CD4-positive, alpha-beta T cell treated with Interleukin-6 for 4 hours (primary cell): ENCODE data around the gene FGF19.

ENCODE experiments used
- DNase-seq: peaks from one replicate; pipeline ENCODE4 v3.0.0-alpha.2; 2020; ENCODE audit warnings: mixed read lengths

FGF19 gene

DNA sequence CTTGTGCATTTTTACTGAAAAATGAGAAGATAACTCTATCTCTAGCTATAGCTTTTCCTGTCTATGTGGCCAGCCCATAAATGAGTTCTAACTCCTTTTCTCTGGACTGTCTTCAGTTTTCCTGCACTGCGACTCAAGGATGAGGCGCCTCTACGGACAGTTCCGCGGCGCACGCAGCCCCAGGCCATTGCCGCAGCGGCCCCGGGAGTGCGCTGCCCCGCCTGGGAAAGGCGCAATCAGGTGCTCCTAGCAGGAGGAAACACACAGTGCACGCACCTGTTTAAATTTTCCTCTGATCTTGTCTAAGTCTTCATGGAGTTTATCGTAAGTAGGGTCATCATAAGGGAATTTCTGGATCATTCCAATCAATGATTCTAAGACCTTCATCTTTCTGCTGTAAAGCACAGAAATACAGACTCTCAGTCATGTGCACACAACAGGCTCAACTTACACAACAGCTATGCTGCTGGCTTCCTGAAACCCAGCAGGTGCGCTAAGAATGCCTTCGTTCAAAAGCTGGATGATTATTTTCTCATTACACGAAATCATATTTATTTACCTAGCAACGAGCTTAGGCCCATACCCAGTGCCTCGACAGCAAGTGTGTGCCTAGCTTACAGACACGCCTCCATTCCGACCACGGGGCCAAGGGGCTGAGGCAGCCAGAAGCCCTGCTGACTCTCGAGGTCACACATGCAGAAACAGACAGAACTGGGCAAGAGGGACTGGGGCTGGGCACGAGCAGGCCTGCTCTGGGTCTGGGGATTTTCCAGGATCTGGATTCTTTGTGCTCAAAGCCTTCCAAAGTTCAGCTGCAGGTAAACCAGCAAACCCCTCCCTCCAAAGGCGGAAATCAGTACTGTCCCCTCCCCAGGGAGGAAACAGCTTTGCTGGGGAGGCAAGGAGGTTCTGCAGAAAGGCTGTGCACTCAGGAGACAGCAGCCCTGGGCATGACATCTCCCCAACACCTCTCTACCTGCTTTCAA is 35.9 kb downstream of the FGF19 start:
- no peak for DNase-seq

DNA sequence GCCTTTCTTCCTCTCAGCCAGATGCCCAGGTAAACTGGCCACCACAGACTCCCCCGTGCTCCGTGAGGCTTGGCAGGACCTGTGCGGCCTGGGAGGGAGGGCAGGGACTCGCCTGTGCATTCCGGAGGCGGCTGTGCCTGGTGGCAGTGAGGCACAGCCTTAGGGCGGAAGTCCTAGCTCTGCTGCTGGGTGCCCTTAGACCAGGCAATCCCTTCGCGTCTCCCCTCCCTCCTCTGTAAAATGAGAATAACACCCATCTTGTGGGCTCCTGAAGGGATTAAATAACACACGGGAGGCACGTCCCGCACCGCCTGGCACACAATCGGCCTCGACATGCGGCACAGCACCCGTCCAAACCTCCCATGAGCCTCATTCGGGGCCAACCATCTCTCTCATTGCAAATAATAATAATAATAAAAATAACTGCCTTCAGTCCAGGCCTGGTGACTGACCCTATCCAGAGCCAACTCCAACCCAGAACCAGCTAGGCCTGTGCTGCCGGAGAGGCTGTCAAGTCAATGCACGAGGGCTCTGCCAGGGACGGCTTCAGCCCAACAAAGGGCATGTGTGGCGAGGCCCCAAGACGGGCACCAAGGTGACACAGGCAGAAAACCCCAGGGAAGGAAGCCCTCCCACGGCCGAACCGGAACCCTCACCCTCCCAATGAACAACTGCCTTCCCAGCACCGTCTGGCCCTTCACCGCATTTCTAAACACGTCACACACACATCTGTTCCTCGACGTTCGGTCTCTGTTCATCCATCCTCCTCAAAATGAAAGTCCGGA is 36.9 kb downstream of the FGF19 start:
- no peak for DNase-seq

DNA sequence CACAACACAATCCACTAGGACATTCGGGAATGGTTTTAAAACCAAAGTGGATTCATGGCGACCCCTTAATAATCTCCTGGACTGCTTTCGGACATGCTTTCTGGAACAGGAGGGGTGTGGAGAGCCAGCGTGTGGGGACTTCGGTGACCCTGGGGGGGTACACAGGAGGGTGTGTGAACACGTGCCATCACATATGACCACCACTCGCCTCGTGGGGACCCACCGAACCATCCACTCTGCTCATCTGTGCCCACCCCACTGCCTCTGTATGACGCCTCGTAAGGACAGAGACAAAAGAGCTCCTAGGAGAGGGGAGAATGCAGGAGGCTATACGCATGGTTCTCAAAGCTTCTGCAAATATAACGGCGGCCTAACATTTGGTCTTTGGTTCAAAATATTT is 37.6 kb downstream of the FGF19 start:
- no peak for DNase-seq

DNA sequence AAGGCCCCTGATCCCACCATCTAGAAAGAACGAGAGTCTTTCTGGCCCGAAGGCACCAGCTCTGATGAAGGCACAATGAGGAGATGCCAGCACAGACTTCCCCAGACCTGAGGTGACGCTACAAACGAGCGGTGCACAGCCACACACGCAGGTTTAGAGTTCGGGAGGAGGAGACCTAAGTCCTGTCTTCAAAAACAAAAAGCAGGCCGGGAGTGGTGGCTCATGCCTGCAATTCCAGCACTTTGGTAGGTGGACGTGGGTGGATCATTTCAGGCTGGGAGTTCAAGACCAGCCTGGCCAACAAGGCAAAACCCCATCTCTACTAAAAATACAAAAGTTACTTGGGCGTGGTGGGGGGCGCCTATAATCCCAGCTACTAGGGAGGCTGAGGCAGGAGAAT is 38.2 kb downstream of the FGF19 start:
- no peak for DNase-seq

DNA sequence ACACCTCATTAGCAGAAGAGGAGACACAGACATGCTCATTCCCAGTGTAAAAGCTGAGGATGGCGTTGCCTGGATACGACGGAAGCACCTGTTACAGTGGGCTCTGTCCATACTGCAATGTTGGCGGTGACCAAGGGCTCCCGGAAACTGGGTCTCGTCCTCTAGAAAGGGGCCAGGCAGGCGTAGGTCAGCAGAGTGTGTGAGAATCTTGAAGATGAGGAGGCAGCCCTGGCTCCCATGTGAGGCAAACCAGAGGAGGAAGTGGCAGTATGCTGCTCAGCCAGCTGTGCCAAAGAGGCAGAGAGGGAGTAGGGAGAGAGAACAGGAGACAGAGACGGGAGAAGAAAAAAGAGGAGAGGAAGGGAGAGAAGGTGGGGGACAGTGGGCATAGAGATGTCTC is 38.9 kb downstream of the FGF19 start:
- no peak for DNase-seq

DNA sequence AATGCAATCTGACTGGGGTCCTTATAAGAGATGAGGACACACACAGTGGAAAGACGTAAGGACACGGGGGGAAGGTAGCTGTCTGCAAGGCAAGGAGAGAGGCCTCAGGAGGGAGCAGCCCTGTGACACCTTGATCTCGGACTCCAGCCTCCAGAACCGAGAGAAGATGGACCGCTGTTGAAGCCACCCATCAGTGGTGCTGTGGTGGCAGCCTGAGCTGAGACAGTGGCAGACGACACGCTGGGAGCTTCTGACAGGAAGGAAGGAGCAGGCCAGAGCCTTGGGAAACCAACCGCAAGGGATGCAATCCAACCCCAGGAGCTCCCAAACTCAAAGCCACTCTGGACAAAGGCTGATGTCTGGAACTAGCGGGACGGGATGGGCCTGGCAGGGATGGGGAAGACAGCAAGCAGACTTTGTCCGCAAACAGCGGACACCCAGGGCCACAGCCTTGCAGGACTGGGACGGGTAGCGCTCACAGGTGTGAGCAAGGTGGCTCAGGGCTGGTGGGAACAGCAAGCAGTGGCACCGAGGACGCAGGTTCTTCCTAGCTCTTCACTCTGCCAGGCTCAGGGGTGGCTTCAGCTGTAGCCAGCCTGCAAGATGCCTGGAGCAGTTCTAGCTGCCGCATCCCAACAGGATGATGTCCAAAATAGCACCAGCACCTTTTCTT is 39.6 kb downstream of the FGF19 start:
- DNase-seq: no peak

DNA sequence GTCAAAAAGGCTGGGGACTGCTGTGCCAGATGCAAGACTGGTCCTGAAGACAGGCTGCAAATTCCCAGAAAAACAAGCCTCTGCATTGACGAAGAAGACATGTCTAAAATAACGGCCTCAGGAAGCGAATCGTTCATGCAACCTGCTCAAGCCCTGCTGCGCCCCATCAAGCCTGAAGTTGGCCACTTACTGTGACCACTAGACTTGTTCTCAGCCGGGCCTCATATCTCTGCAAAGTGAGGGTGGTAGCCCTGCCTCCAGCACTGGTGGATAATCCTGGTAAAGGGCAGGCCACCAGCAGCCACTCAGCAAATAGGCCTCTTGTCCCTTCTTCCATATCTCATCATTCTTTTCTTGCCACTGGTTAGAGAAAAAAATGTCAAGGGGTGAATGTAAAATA is 40.5 kb downstream of the FGF19 start:
- DNase-seq: no peak

DNA sequence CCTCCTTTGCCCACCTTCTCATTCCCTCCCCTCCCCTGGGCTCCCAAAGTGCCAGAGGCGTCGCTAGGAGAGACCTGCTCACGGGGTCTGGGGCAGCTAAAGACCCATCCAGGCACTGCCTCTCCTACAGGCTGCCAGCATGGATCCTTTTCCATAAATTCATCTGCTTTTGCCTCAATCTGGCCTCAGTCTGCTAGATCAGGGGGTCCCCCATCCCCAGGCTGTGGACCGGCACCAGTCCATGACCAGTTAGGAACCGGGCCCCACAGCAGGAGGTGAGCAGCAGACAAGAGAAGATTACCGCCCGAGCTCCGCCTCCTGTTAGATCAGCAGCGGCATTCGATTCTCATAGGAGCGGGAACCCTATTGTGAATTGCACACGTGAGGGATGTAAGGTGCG is 41.0 kb downstream of the FGF19 start:
- no peak for DNase-seq

DNA sequence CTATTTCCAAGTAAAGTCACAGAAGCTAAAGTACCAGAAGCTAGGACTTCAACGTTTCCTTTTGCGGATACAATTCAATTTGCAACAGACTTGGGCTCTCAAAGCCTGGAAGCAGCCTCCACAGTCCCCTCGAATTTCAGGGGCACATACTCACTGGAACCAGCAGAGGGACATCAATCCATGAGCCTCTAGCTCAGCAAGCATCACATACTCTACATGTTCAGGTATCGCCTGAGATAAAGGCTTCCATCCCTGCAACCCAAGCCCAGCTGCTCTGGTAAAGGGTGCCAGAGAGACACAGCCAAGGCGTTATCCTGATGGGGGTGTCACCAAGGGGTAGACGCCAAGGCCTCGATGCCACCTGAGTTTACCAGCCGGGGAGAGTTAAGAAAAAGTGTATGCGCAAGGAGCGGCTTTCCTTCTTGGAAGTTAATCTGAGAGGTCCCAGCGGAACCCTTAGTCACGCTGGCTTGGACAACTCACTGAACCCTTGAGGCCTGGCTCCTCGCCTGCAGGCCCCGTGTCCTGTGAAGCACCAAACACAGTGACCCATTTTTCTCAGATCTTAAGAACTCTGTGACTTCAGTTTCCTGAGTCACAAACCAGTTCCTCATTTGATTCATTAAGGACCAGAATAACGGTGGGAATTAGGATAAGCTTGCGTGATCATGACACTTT is 41.7 kb downstream of the FGF19 start:
- DNase-seq: no peak

DNA sequence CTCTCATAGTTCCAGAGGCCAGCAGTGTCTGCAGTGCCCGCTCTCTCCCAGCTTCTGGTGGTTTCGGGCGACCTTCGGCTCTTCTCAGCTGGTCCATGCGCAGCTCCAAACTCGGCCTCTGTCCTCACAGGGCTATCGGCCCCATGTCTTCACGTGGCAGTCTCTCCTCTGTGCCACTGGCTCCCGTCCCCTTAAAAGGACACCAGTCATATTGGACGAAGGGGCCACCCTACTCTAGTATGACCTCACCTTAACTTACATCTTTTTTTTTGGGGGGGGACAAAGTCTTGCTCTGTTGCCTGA is 42.5 kb downstream of the FGF19 start:
- no peak for DNase-seq

DNA sequence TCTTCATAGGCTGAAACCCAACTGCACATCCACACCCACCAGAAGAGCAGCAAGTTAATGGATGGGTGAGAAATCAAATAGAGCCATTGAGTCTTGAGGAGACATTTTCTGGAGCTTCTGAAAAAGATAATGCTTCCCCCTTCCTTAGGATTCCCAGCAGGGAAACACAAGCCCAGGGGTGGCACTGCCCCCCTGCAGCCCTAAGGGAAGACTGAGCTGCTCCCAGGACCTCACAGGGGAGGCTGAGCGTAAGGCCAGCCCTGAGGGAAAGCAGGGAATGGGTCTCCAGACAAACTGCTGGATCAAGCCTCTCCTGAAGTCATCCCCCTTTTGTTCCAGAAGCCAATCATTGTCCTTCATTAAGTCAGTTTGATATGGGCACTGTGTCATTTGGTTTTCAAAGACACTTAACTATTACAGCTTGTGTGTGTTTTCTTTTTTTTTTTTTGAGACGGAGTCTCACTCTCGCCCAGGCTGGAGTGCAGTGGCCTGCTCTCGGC is 43.8 kb downstream of the FGF19 start:
- DNase-seq: no peak

DNA sequence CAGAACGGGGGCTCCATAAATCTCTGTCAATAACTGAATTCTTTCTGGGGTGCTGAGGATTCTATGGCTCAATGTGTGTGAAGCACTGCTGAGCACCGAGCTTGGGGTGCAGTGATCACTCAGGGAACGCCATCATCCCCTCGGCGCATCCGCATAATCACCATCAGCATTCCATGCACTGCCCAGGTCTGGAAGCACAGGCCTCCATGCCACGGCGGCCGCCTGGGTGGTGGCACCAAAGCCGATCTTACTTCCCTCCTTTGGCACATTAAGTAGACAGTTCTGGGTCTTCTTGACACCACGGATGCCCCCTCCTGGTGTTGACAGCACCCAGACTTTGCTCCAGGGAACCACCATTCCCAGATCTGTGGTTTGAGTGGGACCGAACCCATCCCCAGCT is 44.2 kb downstream of the FGF19 start:
- DNase-seq: no peak

DNA sequence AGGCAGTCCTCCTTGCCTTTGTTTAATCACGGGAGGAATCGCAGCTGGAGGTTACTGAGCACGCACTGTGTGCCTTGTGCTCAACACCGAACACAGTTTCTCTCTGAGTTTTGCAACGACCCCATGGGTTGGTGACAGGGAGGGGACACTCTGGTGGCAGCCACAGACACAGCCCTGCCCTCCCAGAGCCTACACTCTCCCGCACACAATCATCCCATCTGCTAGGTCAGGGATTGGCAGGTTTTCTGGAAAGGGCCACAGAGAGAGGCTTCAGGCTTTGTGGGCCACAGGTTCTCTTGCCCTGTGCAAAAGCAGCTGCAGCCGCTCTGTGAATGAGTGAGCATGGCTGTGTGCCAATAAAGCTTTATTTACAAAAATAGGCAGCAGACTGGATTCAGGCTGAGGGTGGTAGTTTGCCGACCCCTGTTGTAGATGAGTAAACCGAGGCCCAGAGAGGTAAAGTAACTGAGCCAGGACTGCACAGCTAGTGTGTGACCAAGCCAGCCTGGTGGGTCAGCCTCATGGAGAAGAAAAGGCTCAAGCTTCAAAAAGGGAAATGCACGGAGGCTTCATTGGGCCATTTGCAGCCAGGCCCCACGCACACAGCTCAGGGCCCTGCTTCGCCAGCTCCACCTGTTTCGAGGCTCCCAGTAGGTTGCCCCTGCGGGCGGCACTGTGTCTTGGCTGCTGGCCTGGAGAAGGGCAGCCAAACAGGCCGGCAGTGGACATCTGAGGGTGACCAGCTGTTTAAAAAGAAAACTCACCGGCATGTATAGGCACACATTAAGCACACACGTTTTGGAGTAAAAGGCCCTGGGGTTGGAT is 45.0 kb downstream of the FGF19 start:
- DNase-seq: no peak

DNA sequence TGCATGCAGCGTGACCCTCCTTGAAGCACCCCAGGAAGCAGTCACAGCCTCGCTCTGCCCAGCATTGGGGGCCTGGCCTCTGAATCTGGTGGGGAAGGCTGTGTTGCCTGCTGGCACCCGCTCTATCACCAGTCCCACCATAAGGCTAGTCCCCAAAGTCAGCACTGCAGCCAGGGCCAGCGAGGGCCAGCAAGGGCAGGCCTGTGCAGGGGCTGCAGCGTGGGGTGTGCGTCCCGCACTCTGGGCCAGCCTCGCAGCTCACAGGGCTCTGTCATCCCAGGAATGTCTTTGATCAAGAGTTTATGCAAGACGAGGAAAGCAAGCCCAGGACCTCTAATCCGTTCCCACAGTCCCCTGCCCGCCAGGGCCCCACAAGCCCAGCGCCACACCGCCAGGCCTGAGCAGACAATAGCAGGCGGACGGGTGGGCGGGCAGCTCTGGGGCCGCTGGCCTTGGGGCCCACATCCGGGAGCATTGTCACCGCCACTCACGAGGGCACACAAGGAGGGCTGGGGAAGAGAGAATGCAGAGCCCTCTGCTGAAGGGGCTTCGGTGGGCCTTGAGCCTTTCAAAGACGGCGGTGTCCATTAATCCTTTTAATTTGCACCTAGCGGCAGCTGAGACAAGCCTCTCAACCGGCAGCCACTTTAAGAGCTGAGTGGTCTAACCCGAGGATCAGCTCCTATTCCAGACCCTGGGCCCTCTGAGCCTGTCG is 45.8 kb downstream of the FGF19 start:
- DNase-seq: no peak

DNA sequence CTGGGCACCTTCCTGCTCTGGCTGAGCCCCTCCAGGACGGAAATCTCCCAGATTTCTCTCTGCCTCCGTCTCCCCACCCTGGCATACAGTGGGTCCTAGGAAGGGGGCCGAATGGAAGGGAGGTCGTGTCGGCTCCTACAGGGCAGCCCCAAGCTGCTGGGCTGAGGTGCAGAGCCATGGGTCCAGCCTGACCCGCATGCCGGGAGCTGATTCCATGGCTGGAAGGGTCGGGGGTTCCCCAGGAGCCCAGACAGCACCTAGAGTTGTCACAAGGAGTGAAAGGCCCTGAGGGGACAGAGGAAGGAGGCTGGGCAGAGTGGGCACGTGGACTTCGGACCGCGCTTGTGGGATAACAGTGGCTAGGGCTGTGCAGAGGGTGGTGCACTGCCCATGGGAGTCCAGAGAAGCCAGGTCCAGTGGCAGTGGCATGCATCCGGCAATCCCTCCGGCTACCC is 46.3 kb downstream of the FGF19 start:
- no peak for DNase-seq

DNA sequence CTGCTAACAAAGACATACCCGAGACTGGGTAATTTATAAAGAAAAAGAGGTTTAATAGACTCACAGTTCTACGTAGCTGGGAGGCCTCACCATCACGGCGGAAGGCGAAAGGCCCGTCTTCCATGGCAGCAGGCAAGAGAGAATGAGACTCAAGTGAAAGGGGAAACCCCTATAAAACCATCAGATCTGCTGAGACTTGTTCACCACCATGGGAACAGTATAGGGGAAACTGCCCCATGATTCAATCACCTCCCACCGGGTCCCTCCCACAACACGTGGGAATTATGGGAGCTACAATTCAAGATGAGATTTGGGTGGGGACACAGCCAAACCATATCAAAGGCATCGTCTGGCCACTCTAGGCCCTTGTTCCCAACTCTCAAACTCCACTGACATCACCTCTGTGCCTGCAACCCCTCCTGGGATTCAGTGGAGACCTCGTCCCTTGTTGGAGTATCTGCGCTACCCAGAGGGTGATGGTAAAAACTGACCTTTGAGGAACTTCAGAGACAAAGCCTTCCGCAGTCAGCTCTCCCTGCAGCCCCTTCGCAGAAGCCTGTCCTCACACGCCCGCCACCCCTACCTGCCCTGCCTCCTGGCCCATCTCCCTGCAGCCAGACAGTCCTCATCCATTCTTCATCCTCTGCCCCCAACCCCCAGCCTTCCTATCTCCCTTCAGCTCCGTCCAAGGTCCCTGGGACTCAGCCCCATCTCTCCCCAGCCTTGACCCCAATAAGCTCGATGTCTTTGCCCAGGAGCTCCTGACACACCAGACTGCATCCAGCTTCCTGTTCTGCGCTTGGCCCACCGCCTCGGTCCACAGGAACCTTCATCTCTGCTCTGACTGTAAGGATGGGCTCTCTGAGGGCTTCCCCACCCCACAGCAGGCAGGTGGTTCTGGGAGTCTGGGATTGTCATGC is 47.0 kb downstream of the FGF19 start:
- no peak for DNase-seq

DNA sequence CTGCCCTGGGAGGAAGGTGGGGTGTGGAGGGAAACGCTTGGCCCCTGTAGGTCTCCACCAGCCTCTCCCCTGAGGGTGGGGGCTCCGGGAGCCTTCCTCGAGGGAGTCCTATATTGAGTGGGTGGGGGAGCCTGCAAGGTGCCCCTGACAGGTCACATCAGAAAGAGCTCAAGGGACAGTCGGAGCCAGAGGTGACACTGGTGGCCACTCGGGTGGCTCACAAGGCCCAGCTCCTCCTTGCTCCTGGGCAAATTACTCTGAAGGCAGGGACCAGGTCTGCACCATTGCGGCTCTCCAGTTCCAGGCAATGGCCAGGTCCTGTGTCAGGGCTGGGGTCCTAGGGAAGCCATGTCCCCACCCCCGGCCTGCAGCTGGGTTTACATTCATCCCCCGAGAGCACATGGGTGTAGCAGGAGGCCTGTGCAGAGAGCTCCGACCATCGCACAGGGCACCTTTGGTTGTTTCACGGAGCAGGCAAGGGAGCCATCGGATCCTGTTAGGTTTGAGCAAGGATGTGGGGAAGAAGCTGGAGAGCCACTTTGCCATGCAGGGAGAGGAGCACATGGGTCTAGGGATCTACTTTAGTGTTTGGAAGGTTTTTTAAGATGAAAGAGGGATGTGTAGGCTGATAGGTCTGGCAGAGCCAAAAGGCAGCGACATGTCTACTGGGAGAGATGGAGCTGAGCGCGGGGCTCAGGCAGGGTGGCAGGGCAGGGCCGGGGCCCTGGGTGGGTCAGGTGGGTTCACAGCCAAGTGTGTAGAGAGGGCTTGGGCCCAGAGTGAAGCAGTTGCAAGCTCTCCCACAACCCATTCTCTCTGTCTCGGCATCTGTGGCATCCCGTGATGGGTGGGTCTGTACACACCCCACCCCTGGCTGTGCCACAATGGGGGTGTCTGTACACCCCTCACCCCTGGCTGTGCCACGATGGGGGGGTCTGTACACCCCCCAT is 48.1 kb downstream of the FGF19 start:
- DNase-seq: no peak

DNA sequence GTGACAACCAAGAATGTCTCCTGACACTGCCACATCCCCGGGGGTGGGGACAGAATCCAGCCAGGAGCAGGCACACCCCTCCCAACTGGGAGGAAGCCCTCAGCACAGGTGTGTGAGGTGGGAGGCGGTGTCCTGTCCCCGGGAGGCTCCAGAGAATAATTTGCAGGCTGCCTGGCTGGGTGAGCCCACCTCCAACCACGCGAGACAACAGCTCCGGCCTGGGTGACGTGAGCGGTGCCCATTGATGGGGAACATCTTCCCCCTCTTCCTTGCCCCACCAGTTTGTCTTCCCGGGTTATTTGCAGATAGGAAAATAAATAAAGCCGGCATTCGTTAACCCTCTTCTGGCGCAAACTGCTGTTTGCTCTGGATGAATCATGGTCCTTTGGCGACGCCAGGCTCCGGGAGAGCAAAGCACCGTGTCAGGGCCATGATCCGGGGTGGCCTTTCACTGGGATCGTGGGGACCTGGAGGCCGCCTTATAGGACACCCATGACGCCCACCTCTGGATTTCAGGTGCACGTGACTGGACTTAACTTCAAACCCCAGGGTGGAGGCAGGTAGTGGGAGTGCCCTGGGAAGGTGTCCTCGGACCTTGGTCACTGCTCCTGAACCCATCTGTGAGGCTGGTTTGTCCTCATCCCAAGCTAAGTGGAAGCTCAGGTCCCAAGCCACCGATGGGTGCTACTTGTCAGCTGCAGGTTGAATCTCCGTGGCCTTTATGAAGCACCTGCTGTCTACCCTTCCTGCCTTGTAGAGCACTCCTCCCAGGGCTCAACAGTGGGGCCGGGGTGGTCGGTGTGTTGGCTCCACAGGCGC is 49.0 kb downstream of the FGF19 start:
- no peak for DNase-seq
